IPS-NIHi11 (cell line): ENCODE results near the gene TOB1.
"Not testable (repeated sequence)": the region's sequence is repeated elsewhere in the genome, so short reads cannot be mapped to it uniquely, and the experiment has no call there.

Source experiments
- DNase-seq: peaks from one replicate; pipeline ENCODE4 v3.0.0; 2012; ENCODE audit warnings: mixed read lengths, low spot score

TOB1 gene

GRCh38 chr17:50868140-50868438, 1.9 kb upstream of the TOB1 start:
- no peak for DNase-seq

GRCh38 chr17:50867363-50868139, 1.4 kb upstream of the TOB1 start:
- DNase-seq: peak; percentile 88

DNA sequence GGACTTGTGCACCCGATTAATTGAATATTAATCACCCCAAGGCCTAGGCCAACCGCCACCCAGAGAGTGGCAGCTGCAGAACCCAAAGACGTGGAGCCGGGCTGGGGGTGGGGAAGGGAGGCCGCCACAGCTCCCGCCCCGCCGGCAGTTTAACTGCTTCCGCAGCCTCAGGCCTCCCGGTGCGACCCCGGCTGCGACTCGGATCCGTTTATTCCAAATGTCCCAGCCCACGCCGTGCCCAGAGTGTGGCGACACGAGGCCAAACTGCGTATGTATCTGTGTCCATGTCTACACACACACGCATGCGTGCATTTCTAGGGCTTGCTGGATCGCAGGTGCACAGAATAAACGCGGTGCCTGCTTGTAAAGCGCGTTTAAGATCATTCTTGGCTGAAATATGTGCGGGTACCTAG, 802 bp upstream of the TOB1 start:
- no peak for DNase-seq

GRCh38 chr17:50865868-50866260, 290 bp downstream of the TOB1 start:
- DNase-seq: peak; percentile 21

GRCh38 chr17:50865060-50865867, 890 bp downstream of the TOB1 start:
- peak; percentile 65 for DNase-seq

DNA sequence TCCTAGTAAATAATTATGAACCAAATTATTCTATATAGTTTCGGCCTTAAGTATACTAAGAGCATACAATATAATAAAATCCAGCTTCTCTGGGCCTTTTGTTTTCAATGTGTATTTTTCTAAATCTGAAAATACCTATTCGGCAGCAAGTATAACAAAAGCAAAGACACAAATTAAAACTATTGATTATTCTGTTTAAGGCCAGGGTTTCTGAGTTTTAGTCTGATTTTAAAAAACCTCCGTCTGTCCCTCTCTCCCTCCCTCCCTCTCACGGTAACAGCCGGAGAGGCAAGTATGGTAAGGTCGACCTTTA, 1.5 kb downstream of the TOB1 start:
- DNase-seq: no peak

DNA sequence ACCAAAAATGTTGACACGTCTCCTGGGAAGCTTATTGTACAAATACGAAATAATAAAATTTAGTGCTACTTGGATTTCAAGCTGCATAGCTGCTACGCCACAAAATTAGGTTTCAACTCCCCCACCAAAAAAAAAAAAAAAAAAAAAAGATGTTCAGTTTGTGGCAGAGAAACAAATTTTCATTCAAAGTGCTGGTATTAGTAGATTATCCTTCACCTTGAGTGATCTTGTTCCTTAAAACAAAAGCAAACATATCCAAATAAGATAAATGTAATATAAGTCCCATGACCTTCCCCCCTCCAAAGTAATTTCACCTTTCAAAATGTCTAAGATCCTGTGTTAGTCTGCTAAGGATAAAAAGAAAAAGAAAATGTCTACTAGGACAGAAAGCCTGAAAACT, 2.2 kb downstream of the TOB1 start:
- DNase-seq: no peak

GRCh38 chr17:50863221-50863843, 2.8 kb downstream of the TOB1 start:
- peak; percentile 39 for DNase-seq

DNA sequence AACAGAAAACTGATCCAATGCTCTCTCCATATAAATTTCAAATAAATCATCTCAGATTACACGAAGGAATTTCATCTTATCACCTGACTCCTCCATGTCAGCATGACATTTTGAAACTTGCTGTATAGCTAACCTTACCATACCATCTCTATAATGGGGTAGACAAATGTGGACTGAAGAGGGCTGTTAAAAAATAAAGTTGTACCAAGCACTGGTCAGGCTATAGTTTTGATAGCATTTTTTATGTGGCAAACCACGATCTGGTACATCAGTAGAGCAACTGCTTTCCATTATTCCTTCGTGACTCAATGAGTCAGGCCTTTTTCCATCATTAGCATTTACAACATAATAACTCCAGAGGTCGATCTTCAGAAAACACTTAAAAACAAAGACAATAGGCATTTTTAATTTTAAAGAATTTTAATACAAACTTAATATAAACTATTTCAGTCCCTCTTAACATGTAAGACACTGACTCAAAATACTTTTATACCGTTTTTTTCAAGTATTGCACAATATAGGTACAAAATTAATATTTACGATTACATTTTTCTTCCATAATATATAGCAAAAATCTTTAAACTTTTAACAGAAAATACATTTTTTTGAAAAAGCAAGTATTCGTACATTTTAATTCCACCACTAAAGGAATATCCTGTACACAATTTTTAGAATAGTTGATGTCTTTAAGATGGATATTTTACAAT, 4.2 kb downstream of the TOB1 start:
- no peak for DNase-seq

DNA sequence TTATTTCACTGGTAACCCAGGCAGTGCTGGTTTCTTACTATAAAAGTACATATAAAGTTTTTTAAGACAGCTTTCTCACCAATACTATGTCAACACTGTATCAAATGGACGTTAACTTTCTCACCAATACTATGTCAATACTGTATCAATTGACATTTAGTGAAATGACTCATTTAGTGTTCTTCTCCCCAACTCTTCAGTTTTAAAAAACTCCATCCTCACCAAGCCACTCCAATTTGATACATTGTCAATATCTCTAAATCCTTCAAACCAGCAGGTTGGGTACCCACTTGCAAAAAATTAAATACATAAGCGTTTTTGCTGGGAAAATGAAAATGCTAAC, 4.8 kb downstream of the TOB1 start:
- no peak for DNase-seq

- not testable (repeated sequence) for DNase-seq
These were observed 6.4 kb downstream of the TOB1 start for GRCh38 chr17:50859727-50860126.

- DNase-seq: no peak
These were observed 7.5 kb downstream of the TOB1 start for GRCh38 chr17:50858486-50859225.

DNA sequence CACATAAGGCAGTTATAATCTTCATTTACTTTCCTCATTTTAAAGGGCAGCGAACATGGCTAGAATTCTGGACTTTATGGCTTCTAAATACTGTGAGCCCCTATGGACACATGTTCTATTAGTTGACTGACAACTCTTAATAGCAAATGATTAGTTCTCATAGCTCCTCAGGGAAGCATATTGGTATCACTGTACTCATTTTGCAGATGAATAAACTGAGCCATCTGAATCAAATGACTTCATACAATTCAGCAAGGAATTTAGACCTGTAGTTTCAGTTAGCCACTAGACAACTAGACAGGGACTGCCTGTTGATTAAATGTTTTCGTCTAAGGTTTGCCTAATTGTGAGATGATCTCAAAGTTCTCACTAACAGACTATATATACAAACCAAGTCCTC, 9.7 kb downstream of the TOB1 start:
- no peak for DNase-seq

DNA sequence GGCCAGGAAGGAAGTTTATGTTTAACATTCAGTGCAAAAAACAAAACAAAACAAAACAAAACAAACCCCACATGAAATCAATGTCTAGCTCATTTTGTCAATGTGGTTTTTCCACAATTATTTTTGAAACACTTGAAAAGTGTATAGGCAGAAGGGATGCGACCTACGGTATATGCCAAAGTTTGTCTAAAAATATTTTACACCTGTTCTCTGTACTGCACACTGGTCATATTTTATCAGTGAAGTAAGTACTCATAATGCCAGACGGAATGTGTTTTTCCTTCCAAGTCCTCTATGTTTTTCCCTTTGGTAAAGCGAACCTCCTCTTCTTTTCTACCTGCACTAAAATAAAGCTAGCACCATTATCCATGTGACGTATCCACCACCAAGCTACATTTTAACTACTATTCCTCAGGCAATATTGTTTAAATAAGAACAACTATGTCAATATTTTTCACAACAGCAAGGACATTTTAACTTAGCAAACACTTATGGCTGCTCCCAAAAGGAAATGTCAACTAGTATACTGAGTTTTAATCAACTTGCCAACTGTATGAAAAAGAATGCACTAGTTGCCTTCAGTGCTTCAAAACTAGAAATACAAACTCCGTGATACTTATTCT, 10.3 kb downstream of the TOB1 start:
- DNase-seq: no peak

GRCh38 chr17:50853781-50854180, 12.4 kb downstream of the TOB1 start:
- no peak for DNase-seq

GRCh38 chr17:50853015-50853615, 13.0 kb downstream of the TOB1 start:
- DNase-seq: no peak

DNA sequence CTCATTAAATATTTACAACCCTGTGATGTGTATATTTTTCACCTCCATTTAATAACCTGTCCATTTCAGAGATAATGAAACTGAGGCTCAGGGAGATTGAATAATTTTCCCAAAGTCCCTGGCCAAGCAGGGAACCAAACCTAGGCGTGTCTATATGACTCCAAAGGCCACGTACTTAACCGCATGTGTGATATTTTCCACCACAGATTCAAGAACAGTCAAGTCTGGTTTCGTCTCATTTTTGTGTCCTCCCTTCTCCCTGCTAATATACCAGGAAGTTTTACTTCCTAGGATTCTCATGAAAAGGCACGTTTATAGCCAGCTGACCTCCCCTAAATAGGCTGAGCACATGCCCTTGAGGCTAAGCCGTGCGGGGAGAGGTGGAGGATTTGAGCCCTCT, 15.5 kb downstream of the TOB1 start:
- DNase-seq: no peak

DNA sequence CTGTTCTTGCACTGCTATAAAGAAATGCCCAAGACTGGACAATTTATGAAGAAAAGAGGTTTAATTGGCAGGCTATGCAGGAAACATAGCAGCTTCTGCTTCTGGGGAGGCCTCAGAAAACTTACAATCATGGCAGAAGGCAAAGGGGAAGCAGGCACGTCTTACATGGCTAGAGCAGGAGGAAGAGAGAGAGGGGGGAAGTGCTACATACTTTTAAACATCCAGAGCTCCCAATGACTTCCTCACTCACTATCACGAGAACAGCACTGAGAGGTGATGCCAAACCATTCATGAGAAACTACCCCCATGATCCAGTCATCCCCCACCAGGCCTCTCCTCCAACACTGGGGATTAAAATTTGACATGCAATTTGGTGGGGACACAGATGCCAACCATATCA, 17.4 kb downstream of the TOB1 start:
- DNase-seq: no peak

GRCh38 chr17:50848039-50848438, 18.1 kb downstream of the TOB1 start:
- DNase-seq: no peak

DNA sequence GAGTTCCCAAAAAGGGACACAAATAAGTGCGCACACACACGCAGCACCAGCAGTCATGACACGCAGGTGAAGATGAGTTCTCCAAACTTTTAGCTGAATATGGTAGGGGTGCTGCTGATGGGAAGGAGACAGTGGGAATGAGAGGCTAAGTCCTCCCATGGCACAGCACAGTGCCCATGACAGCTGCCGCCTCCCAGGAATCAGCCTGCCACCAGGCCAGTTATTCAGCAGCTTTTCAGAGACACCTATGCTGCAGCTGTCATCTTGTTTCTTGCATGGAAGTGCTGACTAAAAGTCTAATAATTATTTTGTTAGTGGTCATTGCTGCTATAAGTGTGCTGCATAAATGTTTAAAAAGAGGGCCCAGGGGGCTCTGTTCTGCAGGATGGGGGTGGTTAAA, 18.6 kb downstream of the TOB1 start:
- DNase-seq: no peak
